DOHH2 (cell line): ENCODE results near the gene ZNF787.

Experiments
- H3F3A ChIP-seq: fragments of 200-600 bp; sonication (generic), shearing (Covaris generic); 2 replicates; pipeline ENCODE4 v1.6.0; 2016; ENCODE audit warnings: antibody characterized with exemption, mild to moderate bottlenecking; ENCODE audit not compliant: control insufficient read depth, insufficient read depth
- H3K27ac ChIP-seq: fragments of 200-600 bp; sonication (generic); 2 replicates; pipeline ENCODE4 v1.5.1; 2014; ENCODE audit warnings: low read depth, mild to moderate bottlenecking, low read length, moderate library complexity
- H3K27me3 ChIP-seq: fragments of 200-600 bp; sonication (generic); 2 replicates; pipeline ENCODE4 v1.6.1; 2014; ENCODE audit warnings: mild to moderate bottlenecking, low read length, mixed read lengths; ENCODE audit not compliant: control insufficient read depth
- H3K36me3 ChIP-seq: fragments of 200-600 bp; sonication (generic); 2 replicates; pipeline ENCODE4 v1.6.1; 2014; ENCODE audit warnings: mild to moderate bottlenecking, low read length, moderate library complexity, mixed read lengths; ENCODE audit not compliant: control insufficient read depth
- H3K4me1 ChIP-seq: fragments of 200-600 bp; sonication (generic); 2 replicates; pipeline ENCODE4 v1.6.1; 2014; ENCODE audit warnings: mild to moderate bottlenecking, low read length, mixed read lengths; ENCODE audit not compliant: control insufficient read depth
- H3K4me2 ChIP-seq: fragments of 200-600 bp; sonication (generic); 2 replicates; pipeline ENCODE4 v1.6.0; 2014; ENCODE audit warnings: mild to moderate bottlenecking, low read length, moderate library complexity
- H3K4me3 ChIP-seq: fragments of 200-600 bp; sonication (generic); 2 replicates; pipeline ENCODE4 v1.5.1; 2014; ENCODE audit warnings: mild to moderate bottlenecking, low read length, mixed read lengths
- H3K79me2 ChIP-seq: fragments of 200-600 bp; sonication (generic); 2 replicates; pipeline ENCODE4 v1.6.1; 2014; ENCODE audit warnings: mild to moderate bottlenecking, low read length, mixed read lengths; ENCODE audit not compliant: control insufficient read depth
- H3K9me2 ChIP-seq: fragments of 200-600 bp; sonication (generic); replicated peaks from 2 replicates; pipeline ENCODE4 v1.6.1; 2014; ENCODE audit warnings: mild to moderate bottlenecking, low read length, mixed read lengths; ENCODE audit not compliant: control insufficient read depth
- H3K9me3 ChIP-seq: fragments of 200-600 bp; sonication (generic); 2 replicates; pipeline ENCODE4 v1.6.1; 2014; ENCODE audit warnings: antibody characterized with exemption, low read length, mixed read lengths; ENCODE audit not compliant: control insufficient read depth, insufficient read depth
- H4K20me1 ChIP-seq: fragments of 200-600 bp; sonication (generic); 2 replicates; pipeline ENCODE4 v1.6.0; 2014; ENCODE audit warnings: low read depth, mild to moderate bottlenecking, antibody characterized with exemption, low read length, moderate library complexity; ENCODE audit not compliant: control insufficient read depth, insufficient read depth
- CTCF ChIP-seq: fragments of 200-600 bp; sonication (generic); IDR thresholded peaks from one replicate; pipeline ENCODE4 v1.5.1; 2014; ENCODE audit warnings: antibody characterized with exemption, mild to moderate bottlenecking, low read depth, low read length; ENCODE audit not compliant: poor library complexity, severe bottlenecking
- EZH2phosphoT487 ChIP-seq: fragments of 200-600 bp; sonication (generic); IDR thresholded peaks from 2 replicates; pipeline ENCODE4 v1.6.1; 2017; ENCODE audit warnings: borderline replicate concordance, mild to moderate bottlenecking, antibody characterized with exemption, low read length, moderate library complexity, mixed read lengths

ZNF787 gene

GRCh38 chr19:56120371-56121179, 520 bp downstream of the ZNF787 start:
- H3K4me2 ChIP-seq = peak overlapping the region; percentile 87
- H3K79me2 ChIP-seq = peaks cover 51% of the 10 kb centered on the region
- no peaks in the 10 kb centered on the region for H3K9me2 ChIP-seq
- peaks cover 34% of the 10 kb centered on the region for H3K4me1 ChIP-seq
- 0 out of 2 replicates have a peak, but pooled peaks cover 2% of the 10 kb centered on the region for H4K20me1 ChIP-seq
- peak overlapping the region; percentile 83 for H3K27ac ChIP-seq
- TF ChIP-seq CTCF (no peak), EZH2phosphoT487 (no peak)
- H3K27me3 ChIP-seq = no peaks in the 10 kb centered on the region
- H3K9me3 ChIP-seq = no peaks in the 10 kb centered on the region
- H3F3A ChIP-seq = no peaks in the 10 kb centered on the region
- H3K36me3 ChIP-seq = peaks cover 32% of the 10 kb centered on the region
- H3K4me3 ChIP-seq = peak overlapping the region; percentile 88

- Histone ChIP-seq H3K9me2 (no peaks in the 10 kb centered on the region), H3K4me1 (peaks cover 34% of the 10 kb centered on the region)
Observed at GRCh38 chr19:56120002-56120370, 1.1 kb downstream of the ZNF787 start.

GRCh38 chr19:56119582-56119978, 1.5 kb downstream of the ZNF787 start:
- H3K4me1 ChIP-seq = peaks cover 38% of the 10 kb centered on the region
- H3F3A ChIP-seq = no peaks in the 10 kb centered on the region
- peaks cover 32% of the 10 kb centered on the region for H3K36me3 ChIP-seq
- no peaks in the 10 kb centered on the region for H3K9me2 ChIP-seq
- H3K27me3 ChIP-seq = no peaks in the 10 kb centered on the region
- H3K9me3 ChIP-seq = no peaks in the 10 kb centered on the region
- peak overlapping the region; percentile 83 for H3K27ac ChIP-seq
- H3K4me3 ChIP-seq = peak overlapping the region; percentile 88
- 0 out of 2 replicates have a peak, but pooled peaks cover 2% of the 10 kb centered on the region for H4K20me1 ChIP-seq
- peaks cover 61% of the 10 kb centered on the region for H3K79me2 ChIP-seq
- H3K4me2 ChIP-seq = peak overlapping the region; percentile 87
- TF ChIP-seq EZH2phosphoT487 (no peak), CTCF (no peak)

More at GRCh38 chr19:56120002-56120370, 1.1 kb downstream of the ZNF787 start:
- H3K4me2 ChIP-seq = peak overlapping the region; percentile 87
- peak overlapping the region; percentile 88 for H3K4me3 ChIP-seq
- H3K9me3 ChIP-seq = no peaks in the 10 kb centered on the region
- 0 out of 2 replicates have a peak, but pooled peaks cover 2% of the 10 kb centered on the region for H4K20me1 ChIP-seq
- H3K27ac ChIP-seq = peak overlapping the region; percentile 83
- H3K79me2 ChIP-seq = peaks cover 57% of the 10 kb centered on the region
- peaks cover 32% of the 10 kb centered on the region for H3K36me3 ChIP-seq
- H3F3A ChIP-seq = no peaks in the 10 kb centered on the region
- no peaks in the 10 kb centered on the region for H3K27me3 ChIP-seq
- no peak for TF ChIP-seq CTCF
- no peak for TF ChIP-seq EZH2phosphoT487
